ENCODE data around the gene ABCB9.

Gene ABCB9

GRCh38 chr12:122994140-122994675 lies 27.9 kb upstream of the ABCB9 start:
- DNase-seq (ENCODE audit: insufficient read length, low spot score) (no peak), FAIRE-seq (no peak)
- TF ChIP-seq CTCF (IDR thresholded peaks at IDR 0.05; ENCODE audit: insufficient read depth, missing control alignments): no peak

GRCh38 chr12:122992386-122992785 lies 26.1 kb upstream of the ABCB9 start:
- DNase-seq (ENCODE audit: insufficient read length, low spot score) (no peak), FAIRE-seq (no peak)
- TF ChIP-seq CTCF (IDR thresholded peaks at IDR 0.05; ENCODE audit: insufficient read depth, missing control alignments): no peak

- no peak for TF ChIP-seq CTCF (IDR thresholded peaks at IDR 0.05; ENCODE audit: insufficient read depth, missing control alignments)
- DNase-seq (ENCODE audit: insufficient read length, low spot score) (no peak), FAIRE-seq (no peak)
Measured at GRCh38 chr12:122991623-122992275, 25.5 kb upstream of the ABCB9 start.

- FAIRE-seq: no peak
- DNase-seq (ENCODE audit: insufficient read length, low spot score): no peak
- no peak for TF ChIP-seq CTCF (IDR thresholded peaks at IDR 0.05; ENCODE audit: insufficient read depth, missing control alignments)
Measured at GRCh38 chr12:122990961-122991622, 24.8 kb upstream of the ABCB9 start.

GRCh38 chr12:122990561-122990960 lies 24.3 kb upstream of the ABCB9 start:
- TF ChIP-seq CTCF (IDR thresholded peaks at IDR 0.05; ENCODE audit: insufficient read depth, missing control alignments): no peak
- no peak for FAIRE-seq
- no peak for DNase-seq (ENCODE audit: insufficient read length, low spot score)

GRCh38 chr12:122989874-122990419 lies 23.7 kb upstream of the ABCB9 start:
- FAIRE-seq (no peak), DNase-seq (ENCODE audit: insufficient read length, low spot score) (no peak)
- no peak for TF ChIP-seq CTCF (IDR thresholded peaks at IDR 0.05; ENCODE audit: insufficient read depth, missing control alignments)
